Tibial nerve (tissue), 3 donors: ENCODE results near the gene CST6.

Experiments
- EP300 ChIP-seq, 2 donors: sonication (generic); formaldehyde crosslinking; IDR thresholded peaks; one replicate each; pipeline ENCODE4 v1.6.1; 2017; ENCODE audit warnings: antibody characterized with exemption in 2 of 2, mild to moderate bottlenecking in 1 of 2
- POLR2A ChIP-seq, 2 donors: fragments of 450-650 bp; IDR thresholded peaks; one replicate each; pipeline ENCODE4 v1.6.1; 2017; ENCODE audit warnings: antibody characterized with exemption in 2 of 2, mild to moderate bottlenecking in 2 of 2, moderate library complexity in 2 of 2

- TF ChIP-seq POLR2A (IDR thresholded peaks at IDR 0.05) (no peak), EP300 (IDR thresholded peaks at IDR 0.05) (no peak)
Measured at GRCh38 chr11:66011785-66012303, at the start of gene CST6.
